Keratinocyte (primary cell): ENCODE results near the gene PSMD7. TPM values are rescaled to one million over a fixed set of nuclear protein-coding genes. Genes with fewer than 3 reads are reported as not detected.

ENCODE experiments used
- DNase-seq: peaks from one replicate; pipeline ENCODE4 v3.0.0-alpha.2; 2011; ENCODE audit warnings: low read depth, missing footprints, low spot score
- FAIRE-seq: peaks from 2 replicates; lab custom pipeline; 2011; peaks lifted over from hg19 to GRCh38; lab: Jason Lieb, UNC
- H2AFZ ChIP-seq: 2 replicates; pipeline ENCODE4 v1.6.0; 2012; ENCODE audit warnings: low read length, control low read depth, inconsistent platforms; ENCODE audit not compliant: control insufficient read depth
- H3K27ac ChIP-seq: 2 replicates; pipeline ENCODE4 v1.5.1; 2011; ENCODE audit warnings: low read length; ENCODE audit not compliant: control insufficient read depth, insufficient read depth
- H3K27me3 ChIP-seq: 3 replicates; pipeline ENCODE4 v1.6.0; 2011; ENCODE audit warnings: low read length; ENCODE audit not compliant: control insufficient read depth, insufficient read depth; ENCODE audit errors: extremely low read depth
- H3K36me3 ChIP-seq, 2 experiments: 2 replicates in 1 of 2; 3 replicates in 1 of 2; pipeline ENCODE4 v1.5.1; 2011; ENCODE audit warnings: low read length in 2 of 2, mild to moderate bottlenecking in 1 of 2; ENCODE audit not compliant: control insufficient read depth in 2 of 2, insufficient read depth in 2 of 2; ENCODE audit errors: extremely low read depth in 1 of 2
- H3K4me1 ChIP-seq: 3 replicates; pipeline ENCODE4 v1.5.1; 2011; ENCODE audit warnings: low read length; ENCODE audit not compliant: control insufficient read depth, insufficient read depth; ENCODE audit errors: extremely low read depth
- H3K4me2 ChIP-seq: 3 replicates; pipeline ENCODE4 v1.6.0; 2011; ENCODE audit warnings: low read depth, low read length; ENCODE audit not compliant: control insufficient read depth, insufficient read depth; ENCODE audit errors: extremely low read depth
- H3K4me3 ChIP-seq, 3 experiments: fragments of 200-600 bp in 1 of 3; sonication (generic) in 1 of 3; 2 replicates in 2 of 3; 3 replicates in 1 of 3; pipeline ENCODE4 v1.5.1; 2011 to 2016; ENCODE audit warnings: low read length in 3 of 3, mild to moderate bottlenecking in 3 of 3, control low read depth in 2 of 3, inconsistent platforms in 1 of 3, low read depth in 1 of 3, mixed read lengths in 1 of 3, mixed run types in 1 of 3, moderate library complexity in 1 of 3; ENCODE audit not compliant: control insufficient read depth in 2 of 3, insufficient read depth in 2 of 3; ENCODE audit errors: extremely low read depth in 1 of 3
- H3K79me2 ChIP-seq: 2 replicates; pipeline ENCODE4 v1.6.0; 2012; ENCODE audit warnings: low read length; ENCODE audit not compliant: control insufficient read depth, insufficient read depth
- H3K9ac ChIP-seq: 3 replicates; pipeline ENCODE4 v1.6.0; 2011; ENCODE audit warnings: low read length; ENCODE audit not compliant: control insufficient read depth, insufficient read depth; ENCODE audit errors: extremely low read depth
- H3K9me1 ChIP-seq: 3 replicates; pipeline ENCODE4 v1.6.0; 2011; ENCODE audit warnings: low read length; ENCODE audit not compliant: control insufficient read depth, insufficient read depth; ENCODE audit errors: extremely low read depth
- H3K9me3 ChIP-seq: 2 replicates; pipeline ENCODE4 v1.5.1; 2012; ENCODE audit warnings: low read depth, low read length; ENCODE audit not compliant: control insufficient read depth
- H4K20me1 ChIP-seq: 3 replicates; pipeline ENCODE4 v1.6.0; 2011; ENCODE audit warnings: low read length; ENCODE audit not compliant: control insufficient read depth, insufficient read depth; ENCODE audit errors: extremely low read depth
- CTCF ChIP-seq, 3 experiments: IDR thresholded peaks in 1 of 3; conservative IDR thresholded peaks in 1 of 3; optimal IDR thresholded peaks in 1 of 3; 2 replicates in 2 of 3; 3 replicates in 1 of 3; pipeline versions ENCODE3 to v1.5.1; 2011; ENCODE audit warnings: low read length in 3 of 3, mild to moderate bottlenecking in 3 of 3, moderate library complexity in 2 of 3, control low read depth in 1 of 3, inconsistent platforms in 1 of 3; ENCODE audit not compliant: insufficient read depth in 2 of 3; ENCODE audit errors: extremely low read depth in 1 of 3
- EZH2 ChIP-seq: IDR thresholded peaks from one replicate; pipeline ENCODE4 v1.6.1; 2012; ENCODE audit warnings: inconsistent platforms, mild to moderate bottlenecking, low read length, moderate library complexity
- dilution Hi-C: fragments of 300-500 bp; cut with MboI; formaldehyde crosslinking; loops from one replicate; pipeline ENCODE4 v1.7.0; 2020; ENCODE audit warnings: low sequenced_read_pairs; ENCODE audit not compliant: extremely low pct_ligation_motif_present
- polyA minus RNA-seq, 3 experiments: library from RNA; depleted of rRNA, polyadenylated mRNA; stranded (reverse); fragments of >200 nt; gene quantifications; 1 replicate in 1 of 3; 2 replicates in 1 of 3; 3 replicates in 1 of 3; pipeline ENCODE4 v1.2.3, GENCODE V29; 2011
- polyA plus RNA-seq, 5 experiments: library from polyadenylated mRNA; depleted of rRNA in 3 of 5; stranded (reverse) in 3 of 5; stranded (forward) in 1 of 5; unstranded in 1 of 5; fragments of >200 nt; gene quantifications; 1 replicate in 1 of 5; 2 replicates in 3 of 5; 3 replicates in 1 of 5; pipeline versions ENCODE4 v1.2.1 to v1.2.3, GENCODE V29; 2011 to 2012; ENCODE audit warnings: missing spikeins in 2 of 5, low read depth in 1 of 5, low replicate concordance in 1 of 5

The PSMD7 gene
- polyA plus RNA-seq (94.3 to 133 TPM (median 130 TPM) in 3 replicates), polyA minus RNA-seq (26.9 to 91.9 TPM (median 60.6 TPM) in 3 replicates)
- 227 TPM for polyA plus RNA-seq (2011; ENCODE audit: low read depth)
- polyA plus RNA-seq (2011; cell fraction: cytosol; rRNA removed): 90.6 and 134 TPM in 2 replicates
- 71.3 and 84.8 TPM in 2 replicates for polyA plus RNA-seq (2011; cell fraction: nucleus; rRNA removed)
- polyA plus RNA-seq (2012; ENCODE audit: low replicate concordance): 131 and 139 TPM in 2 replicates
- 83.6 TPM for polyA minus RNA-seq (2011; cell fraction: cytosol; rRNA and poly(A)+ RNA removed)
- polyA minus RNA-seq (2011; cell fraction: nucleus; rRNA and poly(A)+ RNA removed): 26.4 and 52.6 TPM in 2 replicates

- Histone ChIP-seq H3K9me3 (no peaks in the 10 kb centered on the region), H4K20me1 (peaks cover 2% of the 10 kb centered on the region), H3K9ac (peak within 1 kb of the TSS; percentile 99), H3K27ac (peak within 1 kb of the TSS; percentile 97), H3K4me1 (peaks cover 20% of the 10 kb centered on the region), H3K9me1 (no peaks in the 10 kb centered on the region), H3K4me3 (peak within 1 kb of the TSS; percentile 86 to 97 (median 91)), H3K79me2 (peaks cover 45% of the 10 kb centered on the region), H3K27me3 (no peaks in the 10 kb centered on the region), H3K36me3 (peaks cover 12 to 25% of the 10 kb centered on the region in 2 experiments), H2AFZ (peak within 1 kb of the TSS; percentile 97), H3K4me2 (peak within 1 kb of the TSS; percentile 95)
- DNase-seq: peak; percentile 57
- dilution Hi-C loops: no loop called here
- FAIRE-seq: no peak
- TF ChIP-seq EZH2 (no peak), CTCF (optimal IDR thresholded peaks at IDR 0.05 in 1 of 3, IDR thresholded peaks at IDR 0.05 in 1 of 3, conservative IDR thresholded peaks at IDR 0.05 in 1 of 3; ENCODE audit: extremely low read depth in 1 of 3, insufficient read depth in 2 of 3, low read length in 3 of 3) (no peak)
Observed at GRCh38 chr16:74296432-74297144, at the start of gene PSMD7. Gene PSMD7 (plus strand): TSS chr16:74296814. CDS start chr16:74296915, 101 bp downstream.

- Histone ChIP-seq H3K9ac (no peak overlapping the region), H2AFZ (no peak overlapping the region), H4K20me1 (no peaks in the 10 kb centered on the region), H3K4me2 (no peak overlapping the region), H3K27ac (no peak overlapping the region), H3K9me1 (no peaks in the 10 kb centered on the region), H3K4me1 (no peaks in the 10 kb centered on the region), H3K79me2 (no peaks in the 10 kb centered on the region), H3K27me3 (no peaks in the 10 kb centered on the region), H3K36me3 (no peaks in the 10 kb centered on the region), H3K4me3 (no peak overlapping the region), H3K9me3 (no peaks in the 10 kb centered on the region)
- no peak for DNase-seq
- no peak for FAIRE-seq
- dilution Hi-C loops: no loop called here
- no peak for TF ChIP-seq EZH2
- TF ChIP-seq CTCF (optimal IDR thresholded peaks at IDR 0.05 in 1 of 3, IDR thresholded peaks at IDR 0.05 in 1 of 3, conservative IDR thresholded peaks at IDR 0.05 in 1 of 3; ENCODE audit: extremely low read depth in 1 of 3, insufficient read depth in 2 of 3, low read length in 3 of 3): no peak
Observed at GRCh38 chr16:74249254-74249653, 47.4 kb upstream of the PSMD7 start.
